Measurements from ENCODE around the gene MMADHC. TPM values are rescaled to one million over a fixed set of nuclear protein-coding genes. Genes with fewer than 3 reads are reported as not detected.

The MMADHC gene
- total and polyA plus RNA-seq, 2 donors (not counting 1 experiment from before 2014, with no cell fraction given): 26.8 to 55.9 TPM

DNA sequence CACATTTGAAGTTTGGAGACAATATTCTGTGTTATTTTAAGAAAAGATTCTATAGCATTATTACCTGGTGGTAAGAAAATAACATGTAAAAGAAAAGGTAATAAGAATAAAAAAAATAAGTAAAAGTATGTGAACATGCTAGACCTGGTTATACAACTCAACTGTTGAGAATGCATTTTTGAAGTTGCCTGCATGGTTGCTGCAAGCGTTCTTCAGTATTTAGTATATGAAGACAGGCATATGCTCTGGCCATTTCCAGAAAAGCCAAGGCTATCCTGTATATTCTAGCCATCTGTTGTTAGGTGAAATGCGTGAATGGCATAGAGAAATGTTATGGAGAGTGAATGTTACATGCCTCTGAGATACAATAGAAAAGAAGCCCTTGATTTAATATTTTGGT lies 6.8 kb upstream of the MMADHC start:
- no peaks in the 10 kb centered on the region for H3K9me3 Mint-ChIP-seq (ENCODE audit: insufficient read depth)
- Histone ChIP-seq H3K27me3 (replicated peaks in 1 of 4; ENCODE audit: control extremely low read depth in 1 of 4, control insufficient read depth in 3 of 4, insufficient read depth in 4 of 4, low read length in 3 of 4) (peaks cover 0 to 7% (median 2%) of the 10 kb centered on the region in 4 experiments), H2AFZ (ENCODE audit: insufficient read depth, low read depth, low read length, poor library complexity, severe bottlenecking) (no peak overlapping the region), H3K36me3 (replicated peaks in 1 of 2; ENCODE audit: control extremely low read depth in 1 of 2, control insufficient read depth in 1 of 2, extremely low read depth in 1 of 2, insufficient read depth in 2 of 2, low read length in 1 of 2) (no peaks in the 10 kb centered on the region), H3K9me3 (ENCODE audit: control extremely low read depth in 1 of 3, control insufficient read depth in 2 of 3, insufficient read depth in 1 of 3, low read length in 2 of 3) (no peaks in the 10 kb centered on the region), H4K20me1 (ENCODE audit: control insufficient read depth, insufficient read depth, low read length, poor library complexity, severe bottlenecking) (no peaks in the 10 kb centered on the region), H3K9ac (ENCODE audit: low read length) (no peak overlapping the region), H3K27ac (ENCODE audit: low read length in 2 of 2) (no peak overlapping the region), H3K4me1 (ENCODE audit: control insufficient read depth in 2 of 2, insufficient read depth in 2 of 2, low read length in 2 of 2) (peaks cover 4 to 5% of the 10 kb centered on the region in 2 donors), H3K4me2 (replicated peaks; ENCODE audit: low read depth, low read length, poor library complexity, severe bottlenecking) (no peak overlapping the region), H3K79me2 (ENCODE audit: control insufficient read depth, insufficient read depth, low read length) (no peaks in the 10 kb centered on the region), H3K4me3 (ENCODE audit: control extremely low read depth in 1 of 5, extremely low read depth in 1 of 5, insufficient read depth in 1 of 5, low read depth in 2 of 5, low read length in 4 of 5) (no peak overlapping the region)
- peaks cover 6% of the 10 kb centered on the region for H3K4me1 Mint-ChIP-seq
- ChIA-PET POLR2A (interaction anchor here (0.7 kb wide), 1 partner anchor 1643 kb away, joined by 4 read pairs; no protein-coding TSS in a partner anchor), CTCF (interaction anchor here (0.7 to 8.7 kb wide), 3 partner anchors 1457 to 1672 kb away, joined by 4 to 78 read pairs (median 74); no protein-coding TSS in a partner anchor)
- DNase-seq (no peak), ATAC-seq (ENCODE audit: low read depth) (no peak)
- H3K27me3 Mint-ChIP-seq: peaks cover 24% of the 10 kb centered on the region
- H3K4me3 Mint-ChIP-seq: no peak overlapping the region
- WGBS (ENCODE audit: insufficient coverage): 89% methylated on average over 1 of the region's 2 CpGs
- no peak overlapping the region for H3K27ac Mint-ChIP-seq
- TF ChIP-seq EZH2 (IDR thresholded peaks at IDR 0.05; ENCODE audit: borderline replicate concordance, insufficient read depth, low read depth, low read length, poor library complexity, severe bottlenecking): no peak
- TF ChIP-seq, protein P1, sequence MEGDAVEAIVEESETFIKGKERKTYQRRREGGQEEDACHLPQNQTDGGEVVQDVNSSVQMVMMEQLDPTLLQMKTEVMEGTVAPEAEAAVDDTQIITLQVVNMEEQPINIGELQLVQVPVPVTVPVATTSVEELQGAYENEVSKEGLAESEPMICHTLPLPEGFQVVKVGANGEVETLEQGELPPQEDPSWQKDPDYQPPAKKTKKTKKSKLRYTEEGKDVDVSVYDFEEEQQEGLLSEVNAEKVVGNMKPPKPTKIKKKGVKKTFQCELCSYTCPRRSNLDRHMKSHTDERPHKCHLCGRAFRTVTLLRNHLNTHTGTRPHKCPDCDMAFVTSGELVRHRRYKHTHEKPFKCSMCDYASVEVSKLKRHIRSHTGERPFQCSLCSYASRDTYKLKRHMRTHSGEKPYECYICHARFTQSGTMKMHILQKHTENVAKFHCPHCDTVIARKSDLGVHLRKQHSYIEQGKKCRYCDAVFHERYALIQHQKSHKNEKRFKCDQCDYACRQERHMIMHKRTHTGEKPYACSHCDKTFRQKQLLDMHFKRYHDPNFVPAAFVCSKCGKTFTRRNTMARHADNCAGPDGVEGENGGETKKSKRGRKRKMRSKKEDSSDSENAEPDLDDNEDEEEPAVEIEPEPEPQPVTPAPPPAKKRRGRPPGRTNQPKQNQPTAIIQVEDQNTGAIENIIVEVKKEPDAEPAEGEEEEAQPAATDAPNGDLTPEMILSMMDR (IDR thresholded peaks at IDR 0.05): no peak
- intact Hi-C loops (cut with micrococcal nuclease): no loop called here

- DNase-seq: no peak
- ATAC-seq (ENCODE audit: low read depth): peak; percentile 4
- Histone ChIP-seq H3K9ac (ENCODE audit: low read length) (peak overlapping the region; percentile 100), H3K27me3 (replicated peaks in 1 of 4; ENCODE audit: control extremely low read depth in 1 of 4, control insufficient read depth in 3 of 4, insufficient read depth in 4 of 4, low read length in 3 of 4) (peaks cover 0 to 4% (median 0%) of the 10 kb centered on the region in 4 experiments), H3K27ac (ENCODE audit: low read length in 2 of 2) (peak overlapping the region; percentile 91 to 97), H4K20me1 (ENCODE audit: control insufficient read depth, insufficient read depth, low read length, poor library complexity, severe bottlenecking) (no peaks in the 10 kb centered on the region), H2AFZ (ENCODE audit: insufficient read depth, low read depth, low read length, poor library complexity, severe bottlenecking) (peak overlapping the region; percentile 96), H3K4me1 (ENCODE audit: control insufficient read depth in 2 of 2, insufficient read depth in 2 of 2, low read length in 2 of 2) (peaks cover 16 to 20% of the 10 kb centered on the region in 2 donors), H3K36me3 (replicated peaks in 1 of 2; ENCODE audit: control extremely low read depth in 1 of 2, control insufficient read depth in 1 of 2, extremely low read depth in 1 of 2, insufficient read depth in 2 of 2, low read length in 1 of 2) (peaks cover 0 to 16% of the 10 kb centered on the region in 2 experiments), H3K9me3 (ENCODE audit: control extremely low read depth in 1 of 3, control insufficient read depth in 2 of 3, insufficient read depth in 1 of 3, low read length in 2 of 3) (no peaks in the 10 kb centered on the region), H3K4me2 (replicated peaks; ENCODE audit: low read depth, low read length, poor library complexity, severe bottlenecking) (peak overlapping the region; percentile 78), H3K4me3 (ENCODE audit: control extremely low read depth in 1 of 5, extremely low read depth in 1 of 5, insufficient read depth in 1 of 5, low read depth in 2 of 5, low read length in 4 of 5) (peak overlapping the region; percentile 79 to 100 (median 97)), H3K79me2 (ENCODE audit: control insufficient read depth, insufficient read depth, low read length) (peaks cover 45% of the 10 kb centered on the region)
- ChIA-PET POLR2A (interaction anchor here (0.6 to 1.5 kb wide), 4 partner anchors 943 to 1702 kb away, joined by 3 to 6 read pairs (median 4); partner anchors contain the start of genes EPC2, NMI and RBM43), CTCF (interaction anchor here (1.3 to 1.7 kb wide), 3 partner anchors 10 to 1463 kb away, joined by 5 to 6 read pairs (median 6); no protein-coding TSS in a partner anchor)
- intact Hi-C loops (cut with micrococcal nuclease): loop anchor here (1.0 to 10.0 kb wide), 7 partner anchors 713 to 1819 kb away; partner anchors contain the start of genes KIF5C, NMI, RBM43 and RIF1
- Mint-ChIP-seq H3K9me3 (ENCODE audit: insufficient read depth) (no peaks in the 10 kb centered on the region), H3K4me3 (peak overlapping the region; percentile 91), H3K27me3 (peaks cover 14% of the 10 kb centered on the region), H3K4me1 (peaks cover 32% of the 10 kb centered on the region), H3K27ac (peak overlapping the region; percentile 94)
- 87% methylated on average over 3 of the region's 10 CpGs for WGBS (ENCODE audit: insufficient coverage)
- TF ChIP-seq EZH2 (IDR thresholded peaks at IDR 0.05; ENCODE audit: borderline replicate concordance, insufficient read depth, low read depth, low read length, poor library complexity, severe bottlenecking): no peak
- TF ChIP-seq, protein P1 (IDR thresholded peaks at IDR 0.05): no peak
Measured at GRCh38 chr2:149587950-149588487, 444 bp upstream of the MMADHC start.

Measured in B cell (primary cell).